SU-DHL-6 (cell line): ENCODE results near the gene RACGAP1.

Experiments used
- H2AFZ ChIP-seq: fragments of 200-600 bp; sonication (generic); 2 replicates; pipeline ENCODE4 v1.6.1; 2014; ENCODE audit warnings: low read depth, mild to moderate bottlenecking, moderate library complexity, mixed read lengths, antibody characterized with exemption, low read length; ENCODE audit not compliant: severe bottlenecking
- H3F3A ChIP-seq: fragments of 200-600 bp; shearing (Covaris generic); 2 replicates; pipeline ENCODE4 v1.6.0; 2016; ENCODE audit warnings: antibody characterized with exemption, mild to moderate bottlenecking; ENCODE audit not compliant: insufficient read depth
- H3K27ac ChIP-seq: fragments of 200-600 bp; sonication (generic); 2 replicates; pipeline ENCODE4 v1.5.1; 2016; ENCODE audit warnings: low read depth, mild to moderate bottlenecking, low read length, moderate library complexity, mixed read lengths
- H3K27me3 ChIP-seq: fragments of 200-600 bp; sonication (generic), shearing (Covaris generic); 2 replicates; pipeline ENCODE4 v1.6.0; 2014; ENCODE audit warnings: mild to moderate bottlenecking, low read length
- H3K36me3 ChIP-seq: fragments of 200-600 bp; sonication (generic); 2 replicates; pipeline ENCODE4 v1.6.1; 2014; ENCODE audit warnings: mild to moderate bottlenecking, low read length, mixed read lengths
- H3K4me2 ChIP-seq: fragments of 300-600, 200-600 bp; shearing (Covaris generic), sonication (generic); 2 replicates; pipeline ENCODE4 v1.6.0; 2014; ENCODE audit warnings: low read length, low read depth, mild to moderate bottlenecking; ENCODE audit not compliant: poor library complexity, severe bottlenecking
- H3K4me3 ChIP-seq: fragments of 200-600 bp; sonication (generic); 2 replicates; pipeline ENCODE4 v1.5.1; 2014; ENCODE audit warnings: antibody characterized with exemption, low read length, mild to moderate bottlenecking, mixed read lengths; ENCODE audit not compliant: insufficient read depth, poor library complexity, severe bottlenecking
- H3K79me2 ChIP-seq: fragments of 200-600 bp; sonication (generic); 2 replicates; pipeline ENCODE4 v1.6.1; 2014; ENCODE audit warnings: mild to moderate bottlenecking, low read length, moderate library complexity; ENCODE audit not compliant: insufficient read depth
- H3K9ac ChIP-seq: fragments of 200-600 bp; sonication (generic); 2 replicates; pipeline ENCODE4 v1.7.0; 2014; ENCODE audit warnings: mild to moderate bottlenecking, low read length
- H3K9me2 ChIP-seq: fragments of 200-600 bp; sonication (generic); replicated peaks from 2 replicates; pipeline ENCODE4 v1.6.1; 2014; ENCODE audit warnings: low read length; ENCODE audit not compliant: insufficient read depth
- H3K9me3 ChIP-seq: fragments of 200-600 bp; sonication (generic); 2 replicates; pipeline ENCODE4 v1.6.1; 2014; ENCODE audit warnings: low read length, mixed read lengths; ENCODE audit not compliant: insufficient read depth
- H4K20me1 ChIP-seq: fragments of 200-600 bp; sonication (generic); 2 replicates; pipeline ENCODE4 v1.6.1; 2014; ENCODE audit warnings: low read depth, mild to moderate bottlenecking, antibody characterized with exemption, low read length, moderate library complexity, mixed read lengths
- EZH2phosphoT487 ChIP-seq: fragments of 200-600 bp; sonication (generic), shearing (Covaris generic); conservative IDR thresholded peaks from 2 replicates; pipeline ENCODE4 v1.6.1; 2018; ENCODE audit warnings: mild to moderate bottlenecking, antibody characterized with exemption, low read length, moderate library complexity, mixed read lengths
- TF ChIP-seq, protein P1 (sequence below): fragments of 200-600 bp; sonication (generic); IDR thresholded peaks from one replicate; pipeline ENCODE4 v1.5.1; 2017; ENCODE audit warnings: antibody characterized with exemption, mild to moderate bottlenecking, low read length, moderate library complexity; ENCODE audit not compliant: insufficient read depth, poor library complexity, severe bottlenecking

The RACGAP1 gene

DNA sequence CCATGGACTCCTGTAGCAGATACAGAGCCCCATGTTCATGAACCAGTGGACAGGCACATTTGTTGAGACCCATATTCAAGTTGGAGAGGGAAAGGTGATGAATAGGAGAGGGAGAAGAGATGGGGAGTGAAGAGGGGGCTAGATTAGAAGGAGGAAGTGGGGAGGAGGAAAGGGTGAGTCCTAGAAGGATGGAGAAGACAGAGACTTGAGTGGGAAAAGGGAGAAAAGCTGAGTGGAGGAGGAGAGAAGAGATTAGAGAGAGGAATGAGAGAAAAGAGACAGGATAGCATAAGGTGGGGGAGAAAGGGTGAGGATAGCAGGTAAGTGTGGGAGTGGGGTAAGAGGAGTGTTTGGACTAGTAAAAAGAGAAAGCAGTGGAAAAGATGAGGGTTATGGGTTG is 27.2 kb upstream of the RACGAP1 start:
- no peaks in the 10 kb centered on the region for H3K36me3 ChIP-seq
- no peaks in the 10 kb centered on the region for H3K9me2 ChIP-seq
- H3K79me2 ChIP-seq, result no peaks in the 10 kb centered on the region
- H4K20me1 ChIP-seq, result no peaks in the 10 kb centered on the region
- H3K4me3 ChIP-seq, result no peak overlapping the region
- no peaks in the 10 kb centered on the region for H3F3A ChIP-seq
- no peak for TF ChIP-seq EZH2phosphoT487
- TF ChIP-seq, protein P1, sequence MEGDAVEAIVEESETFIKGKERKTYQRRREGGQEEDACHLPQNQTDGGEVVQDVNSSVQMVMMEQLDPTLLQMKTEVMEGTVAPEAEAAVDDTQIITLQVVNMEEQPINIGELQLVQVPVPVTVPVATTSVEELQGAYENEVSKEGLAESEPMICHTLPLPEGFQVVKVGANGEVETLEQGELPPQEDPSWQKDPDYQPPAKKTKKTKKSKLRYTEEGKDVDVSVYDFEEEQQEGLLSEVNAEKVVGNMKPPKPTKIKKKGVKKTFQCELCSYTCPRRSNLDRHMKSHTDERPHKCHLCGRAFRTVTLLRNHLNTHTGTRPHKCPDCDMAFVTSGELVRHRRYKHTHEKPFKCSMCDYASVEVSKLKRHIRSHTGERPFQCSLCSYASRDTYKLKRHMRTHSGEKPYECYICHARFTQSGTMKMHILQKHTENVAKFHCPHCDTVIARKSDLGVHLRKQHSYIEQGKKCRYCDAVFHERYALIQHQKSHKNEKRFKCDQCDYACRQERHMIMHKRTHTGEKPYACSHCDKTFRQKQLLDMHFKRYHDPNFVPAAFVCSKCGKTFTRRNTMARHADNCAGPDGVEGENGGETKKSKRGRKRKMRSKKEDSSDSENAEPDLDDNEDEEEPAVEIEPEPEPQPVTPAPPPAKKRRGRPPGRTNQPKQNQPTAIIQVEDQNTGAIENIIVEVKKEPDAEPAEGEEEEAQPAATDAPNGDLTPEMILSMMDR, result no peak
- no peak overlapping the region for H3K4me2 ChIP-seq
- H2AFZ ChIP-seq, result no peak overlapping the region
- no peaks in the 10 kb centered on the region for H3K9me3 ChIP-seq
- H3K27ac ChIP-seq, result no peak overlapping the region
- H3K27me3 ChIP-seq, result no peaks in the 10 kb centered on the region
- H3K9ac ChIP-seq, result no peak overlapping the region

DNA sequence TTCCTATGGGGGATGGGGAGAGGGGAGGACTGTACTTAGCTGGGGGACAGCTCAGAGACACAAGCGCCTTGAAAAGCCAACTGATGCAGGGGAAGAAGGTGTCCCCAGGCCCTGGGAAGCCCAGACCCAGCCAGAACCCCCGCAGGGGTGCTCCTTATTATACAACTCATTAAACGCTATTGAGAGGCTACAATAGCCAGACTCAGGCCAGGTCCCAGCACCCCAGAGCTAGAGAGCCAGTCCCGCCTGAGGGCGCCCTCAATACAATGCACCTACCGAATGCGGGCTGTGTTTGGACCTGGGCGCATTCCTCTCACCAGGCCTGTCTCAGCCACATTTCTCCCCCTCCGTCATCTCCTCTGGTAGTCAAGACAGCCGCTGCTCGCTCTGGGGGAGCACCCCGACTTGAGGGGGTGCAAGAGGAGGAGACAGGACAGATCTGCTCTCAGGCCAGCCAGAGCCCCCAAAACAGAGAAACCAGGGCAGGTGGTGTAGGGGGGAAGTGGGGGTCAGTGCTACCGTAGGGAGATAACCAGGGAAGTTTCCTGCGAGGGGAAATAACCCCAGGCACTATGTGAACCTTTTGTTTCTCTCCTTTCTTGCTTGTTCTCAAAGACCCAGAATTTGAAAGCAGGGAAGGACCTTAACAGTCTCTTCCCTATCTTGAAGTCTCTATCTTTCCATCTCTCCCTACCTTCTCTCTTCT is 26.0 kb upstream of the RACGAP1 start:
- TF ChIP-seq EZH2phosphoT487, result no peak
- TF ChIP-seq, protein P1, result no peak
- H3K9ac ChIP-seq, result no peak overlapping the region
- H3K36me3 ChIP-seq, result no peaks in the 10 kb centered on the region
- H3K79me2 ChIP-seq, result no peaks in the 10 kb centered on the region
- no peaks in the 10 kb centered on the region for H3K9me3 ChIP-seq
- H3K4me3 ChIP-seq, result no peak overlapping the region
- H4K20me1 ChIP-seq, result no peaks in the 10 kb centered on the region
- H3K27me3 ChIP-seq, result no peaks in the 10 kb centered on the region
- no peaks in the 10 kb centered on the region for H3F3A ChIP-seq
- no peak overlapping the region for H3K4me2 ChIP-seq
- H3K27ac ChIP-seq, result no peak overlapping the region
- no peak overlapping the region for H2AFZ ChIP-seq
- H3K9me2 ChIP-seq, result no peaks in the 10 kb centered on the region

GRCh38 chr12:50050410-50051098 is 25.3 kb upstream of the RACGAP1 start:
- Histone ChIP-seq H3K27ac (no peak overlapping the region), H3K4me2 (no peak overlapping the region), H3K9me3 (no peaks in the 10 kb centered on the region), H3K79me2 (no peaks in the 10 kb centered on the region), H3K9ac (no peak overlapping the region), H3F3A (no peaks in the 10 kb centered on the region), H4K20me1 (no peaks in the 10 kb centered on the region), H2AFZ (no peak overlapping the region), H3K27me3 (no peaks in the 10 kb centered on the region), H3K36me3 (no peaks in the 10 kb centered on the region), H3K9me2 (no peaks in the 10 kb centered on the region), H3K4me3 (no peak overlapping the region)
- TF ChIP-seq, protein P1, result no peak
